Ovary (tissue), 9 donors: Measurements from ENCODE around the gene TMEM107. TPM values are rescaled to one million over a fixed set of nuclear protein-coding genes. Genes with fewer than 3 reads are reported as not detected.

Source experiments
- DNase-seq, 5 donors: peaks; one replicate each; pipeline ENCODE4 v3.0.0-alpha.2; 2019 to 2020
- H3K27ac ChIP-seq, 2 donors: fragments of 200-600 bp; one replicate each; pipeline versions ENCODE4 v1.5.1 to v1.8.0; 2019 to 2022
- H3K27me3 ChIP-seq: fragments of 200-600 bp; one replicate; pipeline ENCODE4 v1.8.0; 2022
- H3K36me3 ChIP-seq: fragments of 200-600 bp; sonication (generic); one replicate; pipeline ENCODE4 v1.5.1; 2019
- H3K4me1 ChIP-seq: one replicate; pipeline ENCODE4 v1.8.1; 2013; ENCODE audit warnings: mild to moderate bottlenecking, moderate library complexity; ENCODE audit not compliant: insufficient read depth
- H3K4me3 ChIP-seq: fragments of 200-600 bp; sonication (generic); one replicate; pipeline ENCODE4 v1.5.1; 2017
- H3K9me3 ChIP-seq, 2 donors: fragments of 200-600 bp in 1 of 2; sonication (generic) in 1 of 2; one replicate each; pipeline versions ENCODE4 v1.5.1 to v1.8.1; 2013 to 2019; ENCODE audit warnings: mild to moderate bottlenecking in 1 of 2, moderate library complexity in 1 of 2
- CTCF ChIP-seq, 3 donors: fragments of 450-650 bp in 2 of 3; fragments of 200-600 bp in 1 of 3; IDR thresholded peaks; one replicate each; pipeline versions ENCODE4 v1.5.1 to v1.8.0; 2016 to 2022; ENCODE audit warnings: antibody characterized with exemption in 3 of 3, mild to moderate bottlenecking in 1 of 3
- EP300 ChIP-seq: sonication (generic); formaldehyde crosslinking; IDR thresholded peaks from one replicate; pipeline ENCODE4 v1.6.1; 2017; ENCODE audit warnings: antibody characterized with exemption
- POLR2A ChIP-seq: fragments of 450-650 bp; IDR thresholded peaks from one replicate; pipeline ENCODE4 v1.6.1; 2017; ENCODE audit warnings: antibody characterized with exemption, mild to moderate bottlenecking, moderate library complexity
- WGBS, 3 donors: extraction: QIAGEN DNeasy Blood & Tissue Kit in 1 of 3; methylation state at CpG; one replicate each; pipeline versions ENCODE4 v1.1.5 to v1.1.7; 2013 to 2017; 5-methylcytosine and 5-hydroxymethylcytosine counted together
- intact Hi-C, 4 donors: fragments of 100-400 bp; cut with DNase I; formaldehyde crosslinking; loops; one replicate each; pipeline versions ENCODE4 v1.11.0 to v1.15.1; 2022 to 2023
- polyA plus RNA-seq, 2 donors: library from polyadenylated mRNA; stranded (reverse); fragments of 200-250 nt in 1 of 2; fragments of 350-450 nt in 1 of 2; fragmentation: Illumina TruSeq in 1 of 2; extraction: RNeasy Lipid Tissue Mini Kit (QIAGEN cat#74804) in 1 of 2; gene quantifications; one replicate each; pipeline ENCODE4 v1.2.3, GENCODE V29; 2013 to 2014
- total RNA-seq, 7 donors: library from RNA; depleted of rRNA in 2 of 7; stranded (reverse); fragments of >200 nt in 2 of 7; fragmentation: NEBNext Ultra II Directional in 3 of 7; extraction: Animal tissue kit (Norgen Biotek cat#: 25700) in 3 of 7; gene quantifications; one replicate each; pipeline versions ENCODE4 v1.1.0 to v1.2.4, GENCODE V29; 2016 to 2023
- donor health status: DM: no; HTN: no; CAD: no; lungs with moderate emphysema.
- donor health status: DM: no; HTN: no; CAD: no.
- donor health status: Bipolar disorder and iron deficiency.
- donor health status: DM: yes; HTN: yes; CAD: no.
- donor health status: DM: no; HTN: no; CAD: no.
- donor health status: DM: yes; HTN: yes; CAD: no.

TMEM107 gene
- total and polyA plus RNA-seq, 9 donors, result 7.5 to 57.6 (median 10.5) TPM

DNA sequence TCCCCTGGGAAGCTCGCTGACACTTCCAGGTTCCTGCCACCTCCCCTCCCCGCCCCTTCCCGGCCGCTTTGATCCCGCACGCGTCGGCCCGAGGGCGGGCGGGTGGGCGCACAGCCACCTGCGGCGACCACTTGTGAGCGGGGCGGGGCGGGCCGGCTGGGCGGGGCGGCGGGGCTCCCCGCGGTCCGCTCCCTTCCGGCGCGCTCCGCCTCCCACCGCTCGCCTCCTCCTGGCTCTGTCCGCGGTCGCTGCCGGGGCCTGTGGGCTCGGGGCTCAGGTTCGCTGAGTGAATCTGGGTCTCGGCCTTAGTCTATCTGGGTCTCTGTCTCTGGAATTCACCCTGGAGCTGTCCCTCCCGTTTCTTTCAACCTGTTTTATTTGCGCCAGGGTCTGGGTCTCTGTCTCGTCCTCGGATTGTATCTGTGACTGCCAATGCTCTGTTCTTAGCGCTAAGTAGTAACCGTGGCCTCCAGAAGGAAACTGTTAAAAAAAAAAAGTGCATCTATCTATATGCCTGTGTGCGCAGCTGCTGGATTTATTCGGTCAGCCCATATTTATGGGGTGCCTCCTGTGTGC lies 49.6 kb downstream of the TMEM107 start:
- Histone ChIP-seq H3K27ac (peak overlapping the region; percentile 35 to 40), H3K9me3 (no peaks in the 10 kb centered on the region), H3K27me3 (no peaks in the 10 kb centered on the region), H3K36me3 (no peaks in the 10 kb centered on the region), H3K4me1 (peaks cover 11% of the 10 kb centered on the region), H3K4me3 (peak overlapping the region; percentile 46)
- intact Hi-C loops, result loop anchor here in 2 of 4 donors (1.0 to 10.0 kb wide), 3 partner anchors 47 to 98 kb away; no protein-coding TSS in a partner anchor
- DNase-seq, result peak; percentile 50 to 69 (median 56)
- WGBS, 3 donors, result 0% methylated on average over 18 to 44 of the region's 45 CpGs
- TF ChIP-seq POLR2A (no peak), CTCF (IDR thresholded peaks at IDR 0.05) (no peak), EP300 (no peak)

GRCh38 chr17:8125947-8126490 lies 50.2 kb downstream of the TMEM107 start:
- intact Hi-C loops, result loop anchor here in 2 of 4 donors (1.0 to 10.0 kb wide), 3 partner anchors 47 to 99 kb away; no protein-coding TSS in a partner anchor
- WGBS, 3 donors, result 0 to 1% (median 1%) methylated on average over 35 of the region's 35 CpGs

DNA sequence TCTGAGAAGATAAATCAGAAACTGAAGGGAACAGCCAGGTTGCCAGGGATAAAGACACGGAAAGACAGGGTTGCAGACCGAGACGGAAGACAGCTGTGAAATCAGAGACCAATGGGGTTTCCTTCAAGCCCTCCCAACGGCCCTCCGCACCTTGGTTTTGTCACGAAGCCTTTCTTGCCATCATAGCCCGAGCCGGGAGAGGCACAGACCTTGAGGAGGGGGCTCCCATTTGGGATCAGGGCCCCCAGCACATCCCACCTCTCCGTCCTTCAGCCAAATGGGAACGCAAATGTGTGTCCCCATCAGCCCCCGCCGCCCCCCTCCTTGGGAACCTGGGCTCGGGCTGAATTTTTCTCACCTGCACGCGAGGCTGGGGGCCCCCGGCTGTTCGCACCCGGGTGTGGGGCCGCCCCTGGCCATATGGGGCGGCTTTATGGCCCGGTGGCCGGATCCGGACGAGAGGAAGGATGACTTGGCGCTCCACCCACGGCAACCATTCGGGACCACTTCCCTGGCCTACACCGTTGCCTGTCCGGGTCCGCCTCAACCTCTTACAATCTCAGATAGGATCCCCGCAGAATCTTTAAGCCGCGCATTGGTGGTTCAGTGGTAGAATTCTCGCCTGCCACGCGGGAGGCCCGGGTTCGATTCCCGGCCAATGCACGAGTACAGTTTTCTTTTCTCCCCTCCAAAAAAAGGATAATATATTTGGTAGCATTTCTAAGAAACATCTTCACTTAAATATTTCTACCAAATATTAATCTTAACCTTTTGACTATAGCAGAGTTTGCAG lies 50.8 kb downstream of the TMEM107 start:
- no peaks in the 10 kb centered on the region for H3K27me3 ChIP-seq
- H3K36me3 ChIP-seq, result no peaks in the 10 kb centered on the region
- DNase-seq, result peak; percentile 79 to 92 (median 89)
- TF ChIP-seq POLR2A (peak; percentile 19), EP300 (no peak)
- 0 to 1% (median 1%) methylated on average over 28 to 40 of the region's 40 CpGs for WGBS, 3 donors
- intact Hi-C loops, result loop anchor here in 1 of 4 donors (10.0 kb wide), 1 partner anchor 99 kb away; no protein-coding TSS in a partner anchor
- H3K27ac ChIP-seq, result peak overlapping the region in 1 of 2 donors; percentile 35
- H3K4me1 ChIP-seq, result peaks cover 11% of the 10 kb centered on the region
- H3K9me3 ChIP-seq, result no peaks in the 10 kb centered on the region
- peak overlapping the region; percentile 46 for H3K4me3 ChIP-seq

More at GRCh38 chr17:8125947-8126490, 50.2 kb downstream of the TMEM107 start:
- Histone ChIP-seq H3K9me3 (no peaks in the 10 kb centered on the region), H3K36me3 (no peaks in the 10 kb centered on the region), H3K27me3 (no peaks in the 10 kb centered on the region), H3K4me1 (peaks cover 11% of the 10 kb centered on the region), H3K4me3 (peak overlapping the region; percentile 46), H3K27ac (peak overlapping the region; percentile 35 to 40)
- DNase-seq, result peak in 2 of 5 donors; percentile 50 to 67
- TF ChIP-seq CTCF (IDR thresholded peaks at IDR 0.05) (no peak), EP300 (no peak), POLR2A (no peak)

DNA sequence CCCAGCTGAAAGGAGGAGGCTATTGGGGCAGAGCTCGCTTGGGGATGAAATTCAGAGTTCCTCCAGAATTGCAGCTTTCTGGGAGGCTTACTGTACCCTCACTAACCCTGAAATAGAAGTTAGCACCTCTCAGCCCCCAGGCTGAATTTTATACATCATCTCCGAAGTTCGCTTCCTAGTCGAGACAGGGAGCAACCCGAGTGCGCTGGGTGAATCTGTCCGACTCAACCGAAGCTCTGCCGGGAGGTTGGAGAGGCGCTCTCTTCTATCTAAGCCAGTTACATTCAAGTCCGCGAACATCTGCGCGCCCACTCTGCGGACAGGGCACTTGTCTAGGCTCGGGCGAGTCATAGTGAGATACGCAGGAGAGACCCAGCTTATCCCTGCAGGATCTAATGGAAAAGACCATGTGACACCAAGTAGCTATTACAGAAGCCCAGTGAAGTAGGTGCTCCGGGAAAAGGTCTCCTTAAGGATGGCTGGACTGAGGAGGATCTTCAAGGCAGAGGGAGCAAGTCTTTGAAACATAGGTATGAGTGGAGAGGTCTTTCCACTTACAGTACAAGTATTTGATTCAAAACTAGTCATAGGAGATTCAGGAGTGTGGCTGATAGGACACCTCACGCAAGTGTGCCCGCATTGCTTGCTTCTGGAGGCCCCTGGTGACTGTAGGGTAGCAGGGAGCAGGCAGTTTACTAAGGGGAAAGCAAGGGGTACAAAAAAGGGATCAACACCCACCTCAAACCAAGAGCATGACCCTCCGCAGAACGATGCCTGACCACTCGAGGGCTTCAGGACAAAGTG lies 51.6 kb downstream of the TMEM107 start:
- H3K27ac ChIP-seq, result no peak overlapping the region
- H3K27me3 ChIP-seq, result no peaks in the 10 kb centered on the region
- DNase-seq, result peak in 2 of 5 donors; percentile 33 to 48
- peaks cover 11% of the 10 kb centered on the region for H3K4me1 ChIP-seq
- TF ChIP-seq POLR2A (no peak), CTCF (IDR thresholded peaks at IDR 0.05) (no peak), EP300 (no peak)
- no peaks in the 10 kb centered on the region for H3K36me3 ChIP-seq
- no peaks in the 10 kb centered on the region for H3K9me3 ChIP-seq
- intact Hi-C loops, result loop anchor here in 3 of 4 donors (5.0 to 10.0 kb wide), 4 partner anchors 53 to 100 kb away; partner anchors contain the start of gene TMEM107 (in 1 of the 3)
- WGBS, 3 donors, result 3 to 4% (median 3%) methylated on average over 23 to 24 of the region's 24 CpGs
- peak overlapping the region; percentile 51 for H3K4me3 ChIP-seq
